GM21423 (cell line): Measurements from ENCODE around the gene OR2J2.
"Not testable (repeated sequence)": the region's sequence is repeated elsewhere in the genome, so short reads cannot be mapped to it uniquely, and the experiment has no call there.

Experiments used
- ATAC-seq: cut with Tn5 transposase; IDR thresholded peaks from one replicate; pipeline ENCODE4 v1.9.1; 2021; ENCODE audit warnings: mild to moderate bottlenecking, moderate library complexity; ENCODE audit not compliant: unreplicated experiment

Gene OR2J2

DNA sequence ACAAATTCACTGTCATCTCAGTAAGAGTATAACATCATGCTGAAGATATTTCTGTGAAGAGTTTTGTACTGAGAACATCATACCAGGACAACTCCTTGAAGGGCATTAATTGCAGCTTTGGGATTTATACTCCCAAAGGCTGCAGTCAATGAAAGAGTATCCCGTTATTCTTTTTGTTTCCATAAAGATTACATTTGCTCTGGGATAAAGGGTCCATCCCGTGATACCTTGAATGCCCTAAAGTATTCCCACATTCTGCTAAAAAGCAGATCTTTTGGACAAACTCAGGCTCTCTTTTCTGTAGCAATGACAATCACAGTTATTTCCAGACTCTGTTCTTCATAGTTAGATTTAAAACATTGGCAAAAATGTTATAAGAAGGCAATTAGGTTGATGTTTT is at the start of gene OR2J2:
TSS of gene OR2J2 (plus strand) at position 301 of the 400 bp plus-strand sequence. CDS start 2,729 bp downstream, outside the sequence.
- ATAC-seq: not testable (repeated sequence)

- ATAC-seq: no peak
Observed at GRCh38 chr6:29129326-29130012, 41.2 kb upstream of the OR2J2 start.

DNA sequence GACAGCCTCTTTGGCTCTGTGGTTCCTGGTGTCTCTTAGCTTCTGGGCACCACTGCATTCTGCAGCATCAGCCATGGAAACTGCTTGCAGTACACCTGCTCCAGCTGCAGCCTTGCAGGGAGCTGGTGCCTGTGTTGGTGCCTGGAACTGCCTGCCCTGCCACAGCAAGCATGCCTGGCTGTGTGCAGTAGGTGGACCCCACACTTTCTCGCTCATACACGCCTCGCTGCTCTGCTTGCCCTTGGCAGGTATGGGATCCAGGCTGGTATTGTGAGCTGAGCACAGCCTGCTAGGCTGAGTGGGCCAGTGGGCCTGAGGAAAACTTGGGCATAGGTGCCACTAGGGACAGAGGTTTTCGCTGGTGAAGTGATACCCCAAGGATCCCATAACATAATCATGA is 40.1 kb upstream of the OR2J2 start:
- ATAC-seq: no peak

GRCh38 chr6:29131691-29132090 is 39.0 kb upstream of the OR2J2 start:
- ATAC-seq: no peak

DNA sequence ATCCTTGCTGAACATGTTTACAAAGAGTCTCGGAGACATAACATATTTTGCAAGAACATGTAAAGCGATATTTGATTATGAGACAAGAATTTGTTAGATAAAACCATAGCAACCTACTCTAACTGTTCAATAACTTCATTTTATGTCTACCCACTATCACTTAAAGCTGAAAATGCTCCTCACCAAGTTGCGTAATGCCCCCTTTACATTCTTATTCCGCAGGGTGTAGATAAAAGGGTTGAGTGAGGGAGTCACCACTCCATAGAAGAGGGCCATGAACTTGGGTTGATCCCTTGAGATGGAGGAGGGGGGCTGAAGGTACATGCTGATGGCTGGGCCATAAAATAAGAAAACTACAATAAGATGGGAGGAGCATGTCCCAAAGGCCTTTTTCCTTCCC is 33.0 kb upstream of the OR2J2 start:
- ATAC-seq: no peak

GRCh38 chr6:29141606-29142005 is 29.1 kb upstream of the OR2J2 start:
- ATAC-seq: no peak

DNA sequence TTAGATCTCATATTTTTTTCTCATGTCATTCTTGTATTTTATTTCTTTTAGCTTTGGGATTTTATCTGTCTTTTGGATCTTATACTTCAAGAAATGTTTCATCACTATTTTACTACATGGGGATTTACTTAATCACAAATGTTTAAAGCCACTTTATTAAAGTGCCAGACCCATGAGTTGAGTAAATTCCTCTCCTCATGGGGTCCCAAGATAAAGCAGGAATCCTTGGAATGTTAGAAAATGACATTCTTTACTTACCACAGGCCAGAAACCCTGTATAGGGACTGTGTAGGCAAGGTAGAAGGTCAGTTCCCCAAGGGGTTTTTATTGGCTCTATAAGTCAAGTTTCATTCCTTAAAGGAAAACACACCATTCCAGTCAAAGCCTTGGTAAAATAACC is 28.4 kb upstream of the OR2J2 start:
- ATAC-seq: no peak

DNA sequence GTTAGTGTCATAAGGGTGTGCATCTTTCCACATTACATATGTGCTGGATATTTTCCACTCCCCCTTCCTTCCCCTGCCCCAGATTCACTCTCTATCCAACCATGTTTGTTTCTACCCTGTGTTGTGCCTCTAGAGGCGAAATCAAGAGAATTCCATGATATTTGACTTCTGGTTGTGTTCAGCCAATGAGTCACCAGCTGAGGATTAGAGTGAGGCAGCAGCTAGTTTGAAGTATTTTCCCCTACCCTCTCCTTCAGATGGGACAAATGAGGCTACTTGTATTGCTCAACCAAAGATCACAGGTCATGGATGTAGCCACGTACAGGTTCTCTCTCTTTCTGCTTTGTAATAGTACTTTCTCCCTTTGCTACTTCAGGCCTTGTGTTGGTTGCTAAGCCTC is 24.5 kb upstream of the OR2J2 start:
- ATAC-seq: no peak

- no peak for ATAC-seq
Observed at GRCh38 chr6:29147074-29147473, 23.6 kb upstream of the OR2J2 start.

DNA sequence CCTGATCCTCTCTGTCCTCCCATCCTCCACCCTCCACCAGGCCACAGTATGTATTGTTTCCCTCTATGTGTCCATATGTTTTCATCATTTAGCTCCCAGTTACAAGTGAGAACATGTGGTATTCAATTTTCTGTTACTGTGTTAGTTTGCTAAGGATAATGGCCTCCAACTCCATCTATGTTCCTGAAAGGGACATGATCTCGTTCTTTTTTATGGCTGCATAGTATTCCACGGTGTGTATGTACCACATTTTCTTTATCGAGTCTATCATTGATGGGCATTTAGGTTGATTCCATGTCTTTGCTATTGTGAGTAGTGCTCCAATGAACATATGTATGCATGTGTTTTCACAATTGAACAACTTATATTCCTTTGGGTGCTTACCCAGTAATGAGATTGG is 21.3 kb upstream of the OR2J2 start:
- ATAC-seq: not testable (repeated sequence)

- ATAC-seq: no peak
Observed at GRCh38 chr6:29153083-29153482, 17.6 kb upstream of the OR2J2 start.

DNA sequence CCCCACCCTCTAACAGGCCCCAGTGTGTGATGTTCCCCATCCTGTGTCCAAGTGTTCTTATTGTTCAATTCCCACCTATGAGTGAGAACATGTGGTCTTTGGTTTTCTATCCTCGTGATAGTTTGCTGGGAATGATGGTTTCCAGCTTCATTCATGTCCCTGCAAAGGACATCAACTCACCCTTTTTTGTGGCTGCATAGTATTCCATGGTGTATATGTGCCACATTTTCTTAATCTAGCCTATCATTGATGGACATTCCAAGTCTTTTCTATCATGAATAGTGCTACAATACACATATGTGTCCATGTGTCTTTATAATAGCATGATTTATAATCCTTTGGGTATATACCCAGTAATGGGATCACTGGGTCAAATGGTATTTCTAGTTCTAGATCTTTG is 15.5 kb upstream of the OR2J2 start:
- ATAC-seq: not testable (repeated sequence)

- not testable (repeated sequence) for ATAC-seq
Observed at GRCh38 chr6:29159922-29160321, 10.8 kb upstream of the OR2J2 start.

DNA sequence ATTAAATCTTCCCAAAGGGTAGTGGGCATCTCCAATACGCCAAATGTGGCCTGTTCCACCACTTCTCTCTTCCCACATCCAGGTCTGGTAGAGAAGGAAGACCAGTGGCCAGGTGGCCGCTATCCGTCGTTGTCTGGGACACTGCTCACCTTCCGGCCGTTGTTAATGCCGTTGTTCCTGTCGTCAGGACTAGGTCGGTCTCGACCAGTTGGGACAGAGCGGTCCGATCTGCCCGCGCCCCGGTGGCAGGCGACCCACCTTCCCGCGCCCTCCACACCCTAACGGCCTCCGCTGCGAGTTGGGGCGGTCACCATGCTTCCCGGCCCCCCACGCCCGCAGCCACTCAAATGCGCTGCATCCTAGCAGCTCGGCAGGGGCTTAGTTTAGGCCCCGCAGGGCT is 5.1 kb upstream of the OR2J2 start:
- ATAC-seq: not testable (repeated sequence)

GRCh38 chr6:29171736-29172135 is 1.0 kb downstream of the OR2J2 start:
- ATAC-seq: no peak

DNA sequence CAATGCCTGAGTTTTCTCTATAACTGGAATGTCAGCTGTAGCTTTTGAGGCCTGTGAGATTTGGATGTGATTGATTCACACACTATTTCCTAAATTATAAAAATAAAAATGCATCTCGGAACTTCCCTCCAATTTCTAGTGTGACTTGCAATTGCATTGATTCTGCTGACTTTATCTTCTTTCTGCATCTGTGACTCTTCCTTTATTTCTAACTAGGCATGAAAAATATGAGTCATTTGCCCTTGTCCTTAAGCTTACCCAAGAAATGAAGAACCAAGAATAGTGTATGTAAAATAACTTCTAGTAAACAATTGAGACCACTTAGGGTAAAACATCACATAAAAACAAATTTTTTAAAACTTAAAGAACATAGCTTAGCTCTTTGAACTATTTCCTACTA is 12.9 kb downstream of the OR2J2 start:
- ATAC-seq: no peak

GRCh38 chr6:29188659-29189058 is 18.0 kb downstream of the OR2J2 start:
- ATAC-seq: not testable (repeated sequence)

- ATAC-seq: no peak
Observed at GRCh38 chr6:29200767-29201662, 30.3 kb downstream of the OR2J2 start.

GRCh38 chr6:29201966-29202365 is 31.3 kb downstream of the OR2J2 start:
- no peak for ATAC-seq

DNA sequence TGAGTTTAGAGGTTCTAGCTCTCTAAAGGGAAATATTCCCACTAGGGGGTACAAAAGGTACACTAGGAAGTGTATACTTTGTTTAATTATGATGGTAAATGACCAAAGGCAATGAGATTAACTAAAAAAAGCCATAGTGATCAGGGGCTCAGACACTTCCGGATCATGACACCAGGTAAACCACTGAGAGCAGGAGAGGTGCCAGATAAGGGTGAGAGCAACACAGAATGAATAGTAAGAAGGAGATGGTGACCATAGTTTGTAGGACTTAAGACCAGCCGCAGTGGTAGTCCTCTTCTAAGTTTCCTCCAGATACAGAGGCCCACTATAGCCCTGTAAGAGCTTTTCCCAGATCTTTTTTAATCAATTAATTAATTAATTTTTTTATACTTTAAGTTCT is 40.8 kb downstream of the OR2J2 start:
- ATAC-seq: no peak

DNA sequence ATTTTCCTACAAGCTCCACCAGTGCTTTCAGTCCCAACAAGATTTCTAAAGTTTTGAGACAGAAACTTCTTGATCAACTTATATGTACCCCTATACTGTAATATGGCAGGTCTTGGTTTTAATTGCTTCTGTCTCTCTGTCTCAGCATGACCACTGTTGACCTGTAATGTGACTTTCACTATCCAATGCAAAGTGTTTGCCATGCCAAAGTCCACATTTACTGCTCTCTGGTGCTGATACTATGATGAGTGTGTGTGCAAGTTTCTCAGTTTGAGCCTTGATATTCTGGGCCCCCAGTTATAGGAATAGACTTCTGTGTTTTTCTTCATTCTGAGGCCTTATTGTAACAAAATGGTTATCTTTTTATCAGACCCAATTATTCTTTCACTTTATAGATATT is 45.8 kb downstream of the OR2J2 start:
- ATAC-seq: no peak

GRCh38 chr6:29217242-29217641 is 46.5 kb downstream of the OR2J2 start:
- ATAC-seq: not testable (repeated sequence)
